SK-N-SH treated with all-trans-retinoic acid at 6 μM for 48 hours (cell line): Measurements from ENCODE around the gene APC2.
A peak's percentile ranks its signal among the peaks of the same experiment; 100 is the strongest.

Experiments
- ATAC-seq: fragments of 200-7000 bp; cut with Tn5 transposase; 3 replicates; pipeline ENCODE4 v1.9.1; 2020; ENCODE audit warnings: mild to moderate bottlenecking, moderate library complexity
- ARNTL ChIP-seq: fragments of 450-650 bp; formaldehyde crosslinking; IDR thresholded peaks from 2 replicates; pipeline ENCODE4 v1.5.0; 2020; ENCODE audit warnings: low read depth, mild to moderate bottlenecking, moderate library complexity, borderline replicate concordance
- BACH2 ChIP-seq: fragments of 250-450 bp; sonication (Bioruptor Pico); IDR thresholded peaks from 2 replicates; pipeline ENCODE4 v1.9.0; 2021; ENCODE audit warnings: mild to moderate bottlenecking, borderline replicate concordance
- CREB5 ChIP-seq: fragments of 250-450 bp; sonication (Bioruptor Pico); IDR thresholded peaks from 2 replicates; pipeline ENCODE4 v1.5.1; 2020; ENCODE audit warnings: low read depth, mild to moderate bottlenecking, moderate library complexity
- CSDC2 ChIP-seq: fragments of 250-450 bp; sonication (Bioruptor Pico); IDR thresholded peaks from 2 replicates; pipeline ENCODE4 v1.5.0; 2020; ENCODE audit warnings: mild to moderate bottlenecking, moderate library complexity
- GLIS3 ChIP-seq: fragments of 250-450 bp; sonication (Bioruptor Pico); IDR thresholded peaks from 2 replicates; pipeline ENCODE4 v1.5.0; 2020; ENCODE audit warnings: mild to moderate bottlenecking, moderate library complexity
- ISL1 ChIP-seq: fragments of 250-450 bp; sonication (Bioruptor Pico); IDR thresholded peaks from 2 replicates; pipeline ENCODE4 v2.1.2; 2022; ENCODE audit warnings: mild to moderate bottlenecking, moderate library complexity
- OSR1 ChIP-seq: fragments of 250-450 bp; sonication (Bioruptor Pico); IDR thresholded peaks from 2 replicates; pipeline ENCODE4 v1.8.0; 2022; ENCODE audit warnings: moderate library complexity, mild to moderate bottlenecking, inconsistent platforms
- PATZ1 ChIP-seq: fragments of 250-450 bp; sonication (Bioruptor Pico); IDR thresholded peaks from 2 replicates; pipeline ENCODE4 v1.8.0; 2020; ENCODE audit warnings: mild to moderate bottlenecking, moderate library complexity, borderline replicate concordance
- POU6F1 ChIP-seq: fragments of 250-450 bp; sonication (Bioruptor Pico); IDR thresholded peaks from 2 replicates; pipeline ENCODE4 v1.8.0; 2021; ENCODE audit warnings: low read depth, mild to moderate bottlenecking, moderate library complexity, borderline replicate concordance
- PPARA ChIP-seq: fragments of 250-450 bp; sonication (Bioruptor Pico); IDR thresholded peaks from 2 replicates; pipeline ENCODE4 v1.5.0; 2020; ENCODE audit warnings: mild to moderate bottlenecking, borderline replicate concordance
- RARB ChIP-seq: fragments of 250-450 bp; sonication (Bioruptor Pico); IDR thresholded peaks from 2 replicates; pipeline ENCODE4 v1.8.0; 2021; ENCODE audit warnings: mild to moderate bottlenecking, moderate library complexity
- SNAI2 ChIP-seq: fragments of 250-450 bp; sonication (Bioruptor Pico); IDR thresholded peaks from 2 replicates; pipeline ENCODE4 v1.5.0; 2020; ENCODE audit warnings: mild to moderate bottlenecking, moderate library complexity
- TOX ChIP-seq: fragments of 250-450 bp; sonication (Bioruptor Pico); IDR thresholded peaks from 2 replicates; pipeline ENCODE4 v1.8.0; 2021; ENCODE audit warnings: mild to moderate bottlenecking, moderate library complexity, borderline replicate concordance
- TSHZ2 ChIP-seq: fragments of 250-450 bp; sonication (Bioruptor Pico); IDR thresholded peaks from 2 replicates; pipeline ENCODE4 v1.5.0; 2020; ENCODE audit warnings: mild to moderate bottlenecking, moderate library complexity
- ZC3H10 ChIP-seq: fragments of 250-450 bp; sonication (Bioruptor Pico); IDR thresholded peaks from 2 replicates; pipeline ENCODE4 v1.5.1; 2021; ENCODE audit warnings: mild to moderate bottlenecking, moderate library complexity
- ZFP3 ChIP-seq: fragments of 250-450 bp; sonication (Bioruptor Pico); IDR thresholded peaks from 2 replicates; pipeline ENCODE4 v1.5.0; 2020; ENCODE audit warnings: mild to moderate bottlenecking, moderate library complexity
- ZNF70 ChIP-seq: fragments of 450-650 bp; formaldehyde crosslinking; IDR thresholded peaks from 2 replicates; pipeline ENCODE4 v1.5.0; 2020; ENCODE audit warnings: mild to moderate bottlenecking, moderate library complexity
- ZNF8 ChIP-seq: fragments of 450-650 bp; formaldehyde crosslinking; IDR thresholded peaks from 2 replicates; pipeline ENCODE4 v1.5.0; 2020; ENCODE audit warnings: mild to moderate bottlenecking, moderate library complexity

APC2 gene

GRCh38 chr19:1510807-1511206, 60.9 kb downstream of the APC2 start:
- ATAC-seq = no peak
- TF ChIP-seq SNAI2 (CRISPR knock-in tag) (no peak), CSDC2 (CRISPR knock-in tag) (no peak), ISL1 (CRISPR knock-in tag) (no peak), GLIS3 (CRISPR knock-in tag) (no peak), ZNF70 (CRISPR knock-in tag) (no peak), ZC3H10 (CRISPR knock-in tag) (no peak), TOX (CRISPR knock-in tag) (no peak), ARNTL (no peak), CREB5 (CRISPR knock-in tag) (no peak), PATZ1 (CRISPR knock-in tag) (no peak), PPARA (CRISPR knock-in tag) (no peak), BACH2 (CRISPR knock-in tag) (no peak), ZNF8 (CRISPR knock-in tag) (no peak), TSHZ2 (no peak), OSR1 (CRISPR knock-in tag) (no peak), POU6F1 (CRISPR knock-in tag) (no peak), ZFP3 (no peak), RARB (no peak)

GRCh38 chr19:1511318-1512317, 61.7 kb downstream of the APC2 start:
- TF ChIP-seq POU6F1 (CRISPR knock-in tag) = no peak
- no peak for ATAC-seq

GRCh38 chr19:1512671-1513498, 63.0 kb downstream of the APC2 start, which contains the start of gene ADAMTSL5:
ADAMTSL5 (minus strand) TSS chr19:1513019; CDS start chr19:1510943, 2,076 bp downstream.
- TF ChIP-seq ZFP3 = peak; percentile 37; the same call in 1 of the 2 replicates
- no peak for TF ChIP-seq GLIS3 (CRISPR knock-in tag)
- peak; percentile 52 for ATAC-seq
